ENCODE measurements around the gene FBXO28.

Gene FBXO28

GRCh38 chr1:224095867-224096266 lies 18.0 kb upstream of the FBXO28 start:
- no peak for DNase-seq

GRCh38 chr1:224096773-224097172 lies 17.1 kb upstream of the FBXO28 start:
- DNase-seq, result no peak

- DNase-seq, result no peak
These were observed 15.9 kb upstream of the FBXO28 start for GRCh38 chr1:224098007-224098406.

GRCh38 chr1:224106568-224107281 lies 7.2 kb upstream of the FBXO28 start:
- DNase-seq, result no peak

- DNase-seq, result no peak
These were observed 6.7 kb upstream of the FBXO28 start for GRCh38 chr1:224107282-224107625.

GRCh38 chr1:224108991-224109390 lies 4.9 kb upstream of the FBXO28 start:
- no peak for DNase-seq

- no peak for DNase-seq
These were observed 3.9 kb upstream of the FBXO28 start for GRCh38 chr1:224109981-224110380.

- DNase-seq, result no peak
These were observed 906 bp upstream of the FBXO28 start for GRCh38 chr1:224113005-224113404.

- no peak for DNase-seq
These were observed 380 bp upstream of the FBXO28 start for GRCh38 chr1:224113545-224113917.

GRCh38 chr1:224114787-224115175 lies 870 bp downstream of the FBXO28 start:
- DNase-seq, result no peak

- no peak for DNase-seq
These were observed 2.2 kb downstream of the FBXO28 start for GRCh38 chr1:224116131-224116530.

GRCh38 chr1:224118688-224119087 lies 4.8 kb downstream of the FBXO28 start:
- no peak for DNase-seq

GRCh38 chr1:224123136-224123535 lies 9.2 kb downstream of the FBXO28 start:
- no peak for DNase-seq

- no peak for DNase-seq
These were observed 10.3 kb downstream of the FBXO28 start for GRCh38 chr1:224124220-224124619.

GRCh38 chr1:224127925-224128819 lies 14.3 kb downstream of the FBXO28 start:
- DNase-seq, result no peak

- no peak for DNase-seq
These were observed 17.3 kb downstream of the FBXO28 start for GRCh38 chr1:224131253-224131652.

GRCh38 chr1:224132901-224133300 lies 19.0 kb downstream of the FBXO28 start:
- no peak for DNase-seq

GRCh38 chr1:224133741-224134299 lies 19.9 kb downstream of the FBXO28 start:
- DNase-seq, result no peak

GRCh38 chr1:224137518-224137917 lies 23.6 kb downstream of the FBXO28 start:
- DNase-seq, result no peak

GRCh38 chr1:224138198-224138597 lies 24.3 kb downstream of the FBXO28 start:
- no peak for DNase-seq

GRCh38 chr1:224141693-224142092 lies 27.8 kb downstream of the FBXO28 start:
- no peak for DNase-seq

GRCh38 chr1:224149709-224150108 lies 35.8 kb downstream of the FBXO28 start:
- DNase-seq, result no peak

GRCh38 chr1:224151117-224151516 lies 37.2 kb downstream of the FBXO28 start:
- no peak for DNase-seq

GRCh38 chr1:224157316-224157715 lies 43.4 kb downstream of the FBXO28 start:
- no peak for DNase-seq
